IMR-90 (cell line): ENCODE data around the gene TENM3. TPM values are rescaled to one million over a fixed set of nuclear protein-coding genes. Genes with fewer than 3 reads are reported as not detected.

Source experiments
- ATAC-seq: fragments of 200-7000 bp; cut with Tn5 transposase; 2 replicates; pipeline ENCODE4 v1.9.1; 2020; ENCODE audit warnings: low read depth, mild to moderate bottlenecking, moderate library complexity
- BruUV-seq: library from RNA; stranded (reverse); fragments of 400-500 nt; replicated peaks from 2 replicates; lab custom pipeline; 2021; lab: Mats Ljungman, UMichigan
- CTCF ChIA-PET: fragments of 300-600 bp; formaldehyde crosslinking; extraction: SDS; loops from one replicate; lab custom pipeline; 2021; ENCODE audit warnings: antibody characterized with exemption; lab: Yijun Ruan, JAX
- POLR2A ChIA-PET: fragments of 300-600 bp; sonication (Branson Sonifier 250); formaldehyde crosslinking; loops from one replicate; lab custom pipeline; 2022; ENCODE audit warnings: antibody characterized with exemption; ENCODE audit not compliant: unreplicated experiment; lab: Charles Lee
- DNase-seq: peaks from one replicate; pipeline ENCODE4 v3.0.0; 2013
- H2AFZ ChIP-seq: replicated peaks from 2 replicates; pipeline ENCODE3; 2013; ENCODE audit warnings: low read length, mild to moderate bottlenecking; ENCODE audit not compliant: poor library complexity
- H2AK5ac ChIP-seq: 2 replicates; pipeline ENCODE4 v1.6.1; 2013; ENCODE audit warnings: low read depth, low read length, inconsistent platforms
- H2AK9ac ChIP-seq: replicated peaks from 2 replicates; pipeline ENCODE3; 2013; ENCODE audit warnings: mild to moderate bottlenecking, low read depth, low read length, moderate library complexity; ENCODE audit not compliant: poor library complexity
- H2BK120ac ChIP-seq: 2 replicates; pipeline ENCODE4 v1.6.1; 2013; ENCODE audit warnings: low read depth, low read length, inconsistent platforms
- H2BK15ac ChIP-seq: 3 replicates; pipeline ENCODE4 v1.6.1; 2013; ENCODE audit warnings: low read depth, low read length, inconsistent platforms
- H2BK20ac ChIP-seq: 2 replicates; pipeline ENCODE4 v1.6.1; 2013; ENCODE audit warnings: low read depth, mild to moderate bottlenecking, inconsistent platforms, low read length, moderate library complexity
- H2BK5ac ChIP-seq: 2 replicates; pipeline ENCODE4 v1.6.1; 2013; ENCODE audit warnings: mild to moderate bottlenecking, low read depth, low read length, inconsistent platforms; ENCODE audit not compliant: poor library complexity, severe bottlenecking
- H3K14ac ChIP-seq: replicated peaks from 2 replicates; pipeline ENCODE4 v1.6.1; 2013; ENCODE audit warnings: low read depth, low read length, inconsistent platforms
- H3K18ac ChIP-seq: 2 replicates; pipeline ENCODE4 v1.6.1; 2013; ENCODE audit warnings: low read depth, low read length, control low read depth
- H3K23ac ChIP-seq: 2 replicates; pipeline ENCODE4 v1.6.1; 2013; ENCODE audit warnings: low read depth, low read length, inconsistent platforms
- H3K27ac ChIP-seq: 2 replicates; pipeline ENCODE4 v1.5.1; 2013; ENCODE audit warnings: mild to moderate bottlenecking, control low read depth, low read length; ENCODE audit not compliant: insufficient read depth
- H3K27me3 ChIP-seq: 2 replicates; pipeline ENCODE4 v1.6.1; 2013; ENCODE audit warnings: low read length; ENCODE audit not compliant: control insufficient read depth, insufficient read depth
- H3K36me3 ChIP-seq: 2 replicates; pipeline ENCODE4 v1.6.1; 2013; ENCODE audit warnings: low read length, mixed read lengths; ENCODE audit not compliant: control insufficient read depth, insufficient read depth
- H3K4ac ChIP-seq: 2 replicates; pipeline ENCODE4 v1.6.1; 2013; ENCODE audit warnings: low read depth, low read length, inconsistent platforms
- H3K4me1 ChIP-seq: 2 replicates; pipeline ENCODE4 v1.6.1; 2013; ENCODE audit warnings: low read length, mixed read lengths; ENCODE audit not compliant: control insufficient read depth, insufficient read depth
- H3K4me2 ChIP-seq: 2 replicates; pipeline ENCODE4 v1.6.1; 2013; ENCODE audit warnings: low read depth, mild to moderate bottlenecking, control low read depth, low read length, moderate library complexity
- H3K4me3 ChIP-seq: 2 replicates; pipeline ENCODE4 v1.5.1; 2013; ENCODE audit warnings: low read depth, mild to moderate bottlenecking, control low read depth, low read length, moderate library complexity; ENCODE audit not compliant: insufficient read depth
- H3K56ac ChIP-seq: 2 replicates; pipeline ENCODE4 v1.6.1; 2013; ENCODE audit warnings: low read length, inconsistent platforms; ENCODE audit not compliant: insufficient read depth; ENCODE audit errors: extremely low read depth
- H3K79me1 ChIP-seq, 2 experiments: 2 replicates each; pipeline ENCODE4 v1.6.1; 2013; ENCODE audit warnings: low read length in 2 of 2, inconsistent platforms in 1 of 2, low read depth in 1 of 2
- H3K9ac ChIP-seq: 2 replicates; pipeline ENCODE4 v1.6.1; 2013; ENCODE audit warnings: low read depth, low read length, control low read depth
- H3K9me1 ChIP-seq: 2 replicates; pipeline ENCODE4 v1.6.1; 2013; ENCODE audit warnings: low read length, inconsistent platforms; ENCODE audit not compliant: insufficient read depth
- H3K9me3 ChIP-seq: 2 replicates; pipeline ENCODE4 v1.6.1; 2013; ENCODE audit warnings: low read length; ENCODE audit not compliant: control insufficient read depth, insufficient read depth
- H4K20me1 ChIP-seq: 2 replicates; pipeline ENCODE4 v1.6.1; 2013; ENCODE audit warnings: low read length, inconsistent platforms; ENCODE audit not compliant: insufficient read depth
- H4K5ac ChIP-seq: 2 replicates; pipeline ENCODE4 v1.6.1; 2013; ENCODE audit warnings: mild to moderate bottlenecking, low read depth, low read length, control low read depth
- H4K8ac ChIP-seq, 2 experiments: 2 replicates each; pipeline ENCODE4 v1.6.1; 2013; ENCODE audit warnings: low read depth in 2 of 2, low read length in 2 of 2, control low read depth in 1 of 2, inconsistent platforms in 1 of 2
- H4K91ac ChIP-seq: 2 replicates; pipeline ENCODE4 v1.6.1; 2013; ENCODE audit warnings: low read depth, low read length, inconsistent platforms; ENCODE audit not compliant: insufficient read depth
- BHLHE40 ChIP-seq: fragments of 150-350 bp; IDR thresholded peaks from 2 replicates; pipeline ENCODE4 v1.6.1; 2016; ENCODE audit warnings: mild to moderate bottlenecking, low read depth, low read length
- CEBPB ChIP-seq: IDR thresholded peaks from 2 replicates; pipeline ENCODE4 v1.6.1; 2012; ENCODE audit warnings: low read depth, low read length, improper control_type of control experiment
- CHD1 ChIP-seq: IDR thresholded peaks from 2 replicates; pipeline ENCODE4 v1.6.1; 2012; ENCODE audit warnings: low read depth, low read length, improper control_type of control experiment
- FOS ChIP-seq: fragments of 150-350 bp; IDR thresholded peaks from 2 replicates; pipeline ENCODE4 v1.6.1; 2016; ENCODE audit warnings: low read depth, low read length
- MAFK ChIP-seq: IDR thresholded peaks from 2 replicates; pipeline ENCODE4 v1.6.1; 2012; ENCODE audit warnings: low read depth, low read length, improper control_type of control experiment
- MAZ ChIP-seq: IDR thresholded peaks from 2 replicates; pipeline ENCODE4 v1.6.1; 2012; ENCODE audit warnings: low read depth, mild to moderate bottlenecking, low read length, improper control_type of control experiment, moderate library complexity, borderline replicate concordance
- MXI1 ChIP-seq: IDR thresholded peaks from 2 replicates; pipeline ENCODE4 v1.6.1; 2012; ENCODE audit warnings: low read depth, mild to moderate bottlenecking, low read length, moderate library complexity, borderline replicate concordance
- NFE2L2 ChIP-seq: fragments of 150-350 bp; IDR thresholded peaks from 2 replicates; pipeline ENCODE4 v1.6.1; 2016; ENCODE audit warnings: low read depth, mild to moderate bottlenecking, low read length
- POLR2A ChIP-seq: IDR thresholded peaks from 2 replicates; pipeline ENCODE4 v1.6.1; 2012; ENCODE audit warnings: mild to moderate bottlenecking, low read depth, low read length
- RAD21 ChIP-seq: IDR thresholded peaks from 2 replicates; pipeline ENCODE4 v1.6.1; 2012; ENCODE audit warnings: low read length, improper control_type of control experiment
- RCOR1 ChIP-seq: IDR thresholded peaks from 2 replicates; pipeline ENCODE4 v1.6.1; 2012; ENCODE audit warnings: mild to moderate bottlenecking, low read length, improper control_type of control experiment; ENCODE audit not compliant: insufficient replicate concordance
- RFX5 ChIP-seq: IDR thresholded peaks from 2 replicates; pipeline ENCODE4 v1.8.0; 2012; ENCODE audit warnings: low read depth, mild to moderate bottlenecking, low read length, moderate library complexity
- SMC3 ChIP-seq: fragments of 150-350 bp; IDR thresholded peaks from 2 replicates; pipeline ENCODE4 v1.6.1; 2016; ENCODE audit warnings: low read depth, mild to moderate bottlenecking, antibody characterized with exemption, low read length, moderate library complexity
- WGBS, 2 experiments: methylation state at CpG; one replicate each; pipeline versions ENCODE4 v1.1.5 to v1.1.7; 2013; ENCODE audit warnings: missing lambda C conversion rate in 2 of 2; ENCODE audit not compliant: insufficient read length in 1 of 2; ENCODE audit errors: extremely low coverage in 2 of 2; 5-methylcytosine and 5-hydroxymethylcytosine counted together
- dilution Hi-C: fragments of 300-500 bp; cut with HindIII; formaldehyde crosslinking; loops from one replicate; pipeline ENCODE4 v1.14.3; 2018; ENCODE audit warnings: low sequenced_read_pairs; ENCODE audit not compliant: unreplicated experiment
- in situ Hi-C: fragments of 300-500 bp; cut with MboI; formaldehyde crosslinking; loops from 3 replicates; pipeline ENCODE4 v1.14.3; 2019; ENCODE audit warnings: low sequenced_read_pairs, inconsistent platforms, mixed read lengths
- intact Hi-C: fragments of 100-400 bp; cut with micrococcal nuclease; formaldehyde crosslinking; loops from 2 replicates; pipeline ENCODE4 v1.10.0; 2022
- polyA plus RNA-seq, 3 experiments: library from polyadenylated mRNA; depleted of rRNA; stranded (reverse); fragments of >200 nt; gene quantifications; 2 replicates each; pipeline ENCODE4 v1.2.3, GENCODE V29; 2012; ENCODE audit warnings: low replicate concordance in 1 of 3
- total RNA-seq: library from RNA; depleted of rRNA; stranded (reverse); fragments of >200 nt; gene quantifications from 2 replicates; pipeline ENCODE4 v1.2.3, GENCODE V29; 2012
- TF ChIP-seq, protein P1 (sequence below): fragments of 150-350 bp; IDR thresholded peaks from 2 replicates; pipeline ENCODE4 v1.6.1; 2017; ENCODE audit warnings: mild to moderate bottlenecking, antibody characterized with exemption, low read length, low read depth
- TF ChIP-seq, protein P2 (sequence below): conservative IDR thresholded peaks from 2 replicates; pipeline ENCODE4 v1.5.1; 2012; ENCODE audit warnings: mild to moderate bottlenecking, low read depth, low read length, improper control_type of control experiment
- TF ChIP-seq, protein P3 (sequence below): fragments of 150-350 bp; IDR thresholded peaks from 2 replicates; pipeline ENCODE4 v1.6.1; 2016; ENCODE audit warnings: low read depth, mild to moderate bottlenecking, low read length, moderate library complexity, borderline replicate concordance

Gene TENM3
- total and polyA plus RNA-seq, 2 of the 4 experiments (the other 2 are of a cell fraction): 29.9 to 173 TPM

DNA sequence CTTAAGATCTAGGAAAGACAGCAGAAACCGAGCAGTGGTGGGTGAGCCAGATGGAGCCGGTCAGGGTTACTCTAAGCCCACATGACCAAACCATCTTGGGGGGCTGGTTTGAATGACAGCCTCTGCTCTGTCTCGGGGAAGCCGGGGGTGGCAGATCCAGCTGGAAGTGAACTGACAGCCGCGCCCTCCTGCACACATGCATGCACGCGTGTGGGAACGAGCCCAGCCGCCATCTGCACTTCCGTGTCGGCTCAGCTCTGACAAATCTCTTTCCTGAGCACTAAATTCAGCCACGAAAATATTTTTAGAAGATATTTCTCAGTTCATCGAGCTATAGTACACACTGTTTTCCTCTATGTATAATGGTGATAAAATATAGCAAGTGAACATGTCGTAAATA, 558.4 kb downstream of the TENM3 start:
- BruUV-seq: no TSS peak
- no peak overlapping the region for H3K14ac ChIP-seq
- H2AFZ ChIP-seq: no peak overlapping the region
- DNase-seq (no peak), ATAC-seq (no peak)
- no peak overlapping the region for H2BK20ac ChIP-seq
- no peak overlapping the region for H3K9ac ChIP-seq
- ChIA-PET CTCF (no interaction called here), POLR2A (no interaction called here)
- no peak overlapping the region for H3K4me3 ChIP-seq
- dilution Hi-C loops: no loop called here
- H2BK5ac ChIP-seq: no peak overlapping the region
- H4K5ac ChIP-seq: no peak overlapping the region
- no peaks in the 10 kb centered on the region for H3K9me1 ChIP-seq
- H2AK9ac ChIP-seq: no peak overlapping the region
- H4K91ac ChIP-seq: no peak overlapping the region
- no peak overlapping the region for H3K4ac ChIP-seq
- no peak overlapping the region for H2BK15ac ChIP-seq
- peaks cover 3% of the 10 kb centered on the region; the same call in 1 of the 2 replicates for H3K9me3 ChIP-seq
- no peaks in the 10 kb centered on the region for H3K4me1 ChIP-seq
- no peak overlapping the region for H3K23ac ChIP-seq
- WGBS, 2 experiments: 94% methylated on average over 6 of the region's 15 CpGs; no CpG with 5 or more reads in 1 of the 2 experiments
- no peaks in the 10 kb centered on the region for H3K79me1 ChIP-seq
- H2BK120ac ChIP-seq: no peak overlapping the region
- in situ Hi-C loops: loop anchor here (10.0 to 25.0 kb wide), 3 partner anchors 337 to 1664 kb away; no protein-coding TSS in a partner anchor
- peaks cover 11% of the 10 kb centered on the region for H3K36me3 ChIP-seq
- intact Hi-C loops: loop anchor here (10.0 kb wide), 1 partner anchor 1117 kb away; no protein-coding TSS in a partner anchor
- TF ChIP-seq, protein P1, sequence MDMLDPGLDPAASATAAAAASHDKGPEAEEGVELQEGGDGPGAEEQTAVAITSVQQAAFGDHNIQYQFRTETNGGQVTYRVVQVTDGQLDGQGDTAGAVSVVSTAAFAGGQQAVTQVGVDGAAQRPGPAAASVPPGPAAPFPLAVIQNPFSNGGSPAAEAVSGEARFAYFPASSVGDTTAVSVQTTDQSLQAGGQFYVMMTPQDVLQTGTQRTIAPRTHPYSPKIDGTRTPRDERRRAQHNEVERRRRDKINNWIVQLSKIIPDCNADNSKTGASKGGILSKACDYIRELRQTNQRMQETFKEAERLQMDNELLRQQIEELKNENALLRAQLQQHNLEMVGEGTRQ: no peak
- no peak for TF ChIP-seq BHLHE40
- TF ChIP-seq CEBPB: no peak
- TF ChIP-seq NFE2L2: no peak
- TF ChIP-seq, protein P2, sequence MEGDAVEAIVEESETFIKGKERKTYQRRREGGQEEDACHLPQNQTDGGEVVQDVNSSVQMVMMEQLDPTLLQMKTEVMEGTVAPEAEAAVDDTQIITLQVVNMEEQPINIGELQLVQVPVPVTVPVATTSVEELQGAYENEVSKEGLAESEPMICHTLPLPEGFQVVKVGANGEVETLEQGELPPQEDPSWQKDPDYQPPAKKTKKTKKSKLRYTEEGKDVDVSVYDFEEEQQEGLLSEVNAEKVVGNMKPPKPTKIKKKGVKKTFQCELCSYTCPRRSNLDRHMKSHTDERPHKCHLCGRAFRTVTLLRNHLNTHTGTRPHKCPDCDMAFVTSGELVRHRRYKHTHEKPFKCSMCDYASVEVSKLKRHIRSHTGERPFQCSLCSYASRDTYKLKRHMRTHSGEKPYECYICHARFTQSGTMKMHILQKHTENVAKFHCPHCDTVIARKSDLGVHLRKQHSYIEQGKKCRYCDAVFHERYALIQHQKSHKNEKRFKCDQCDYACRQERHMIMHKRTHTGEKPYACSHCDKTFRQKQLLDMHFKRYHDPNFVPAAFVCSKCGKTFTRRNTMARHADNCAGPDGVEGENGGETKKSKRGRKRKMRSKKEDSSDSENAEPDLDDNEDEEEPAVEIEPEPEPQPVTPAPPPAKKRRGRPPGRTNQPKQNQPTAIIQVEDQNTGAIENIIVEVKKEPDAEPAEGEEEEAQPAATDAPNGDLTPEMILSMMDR: no peak
- no peak for TF ChIP-seq SMC3
- TF ChIP-seq, protein P3, sequence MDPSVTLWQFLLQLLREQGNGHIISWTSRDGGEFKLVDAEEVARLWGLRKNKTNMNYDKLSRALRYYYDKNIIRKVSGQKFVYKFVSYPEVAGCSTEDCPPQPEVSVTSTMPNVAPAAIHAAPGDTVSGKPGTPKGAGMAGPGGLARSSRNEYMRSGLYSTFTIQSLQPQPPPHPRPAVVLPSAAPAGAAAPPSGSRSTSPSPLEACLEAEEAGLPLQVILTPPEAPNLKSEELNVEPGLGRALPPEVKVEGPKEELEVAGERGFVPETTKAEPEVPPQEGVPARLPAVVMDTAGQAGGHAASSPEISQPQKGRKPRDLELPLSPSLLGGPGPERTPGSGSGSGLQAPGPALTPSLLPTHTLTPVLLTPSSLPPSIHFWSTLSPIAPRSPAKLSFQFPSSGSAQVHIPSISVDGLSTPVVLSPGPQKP: no peak
- TF ChIP-seq MAFK: no peak
- TF ChIP-seq FOS: no peak
- no peak for TF ChIP-seq MAZ
- TF ChIP-seq MXI1: no peak
- no peak for TF ChIP-seq CHD1
- TF ChIP-seq POLR2A: no peak
- TF ChIP-seq RCOR1: no peak
- TF ChIP-seq RFX5: no peak
- TF ChIP-seq RAD21: no peak
- H3K27ac ChIP-seq: no peak overlapping the region
- no peak overlapping the region for H2AK5ac ChIP-seq
- no peaks in the 10 kb centered on the region for H3K27me3 ChIP-seq
- no peak overlapping the region for H3K4me2 ChIP-seq
- no peak overlapping the region for H3K18ac ChIP-seq
- no peak overlapping the region for H4K8ac ChIP-seq
- H4K20me1 ChIP-seq: no peaks in the 10 kb centered on the region
- no peak overlapping the region for H3K56ac ChIP-seq
